OCI-LY3 (cell line): ENCODE results near the gene NECAB2.

ENCODE experiments used
- CTCF ChIP-seq: fragments of 200-600, 300-600 bp; sonication (generic); IDR thresholded peaks from 2 replicates; pipeline ENCODE4 v1.5.1; 2014; ENCODE audit warnings: antibody characterized with exemption, low read length, low read depth
- EZH2phosphoT487 ChIP-seq: fragments of 200-600 bp; shearing (Covaris generic); IDR thresholded peaks from 2 replicates; pipeline ENCODE4 v1.6.1; 2018; ENCODE audit warnings: antibody characterized with exemption, mixed run types, low read depth

GRCh38 chr16:84049403-84050060 is 81.5 kb downstream of the NECAB2 start:
- TF ChIP-seq CTCF = no peak
- no peak for TF ChIP-seq EZH2phosphoT487
